GM12892 (cell line): Measurements from ENCODE around the gene RFX8.

ENCODE experiments used
- POLR2A ChIP-seq: IDR thresholded peaks from 2 replicates; pipeline ENCODE4 v1.6.1; 2011; ENCODE audit warnings: low read depth, low read length, control low read depth
- POLR2AphosphoS5 ChIP-seq: IDR thresholded peaks from 2 replicates; pipeline ENCODE4 v1.6.1; 2011; ENCODE audit warnings: low read depth, low read length, control low read depth
- TAF1 ChIP-seq: IDR thresholded peaks from 2 replicates; pipeline ENCODE4 v1.6.1; 2011; ENCODE audit warnings: low read depth, mild to moderate bottlenecking, control low read depth, low read length, borderline replicate concordance

DNA sequence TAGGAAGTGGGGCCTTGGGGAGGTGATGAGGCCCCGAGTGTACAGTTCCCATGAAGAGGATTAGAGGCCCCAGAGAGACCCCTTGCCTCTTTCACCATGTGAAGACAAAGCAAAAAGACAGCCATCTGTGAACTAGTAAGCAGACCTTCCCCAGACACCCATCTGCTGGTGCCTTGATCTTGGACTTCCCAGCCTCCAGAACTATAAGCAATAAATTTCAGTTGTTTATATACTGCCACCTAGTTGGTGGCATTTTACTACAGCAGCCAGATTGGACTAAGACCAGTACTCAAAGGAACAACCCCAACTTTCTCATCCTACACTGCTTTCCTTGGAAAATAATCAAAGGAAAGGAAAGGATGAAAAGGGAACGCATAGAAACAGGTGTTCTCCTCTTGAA is 59.7 kb downstream of the RFX8 start:
- TF ChIP-seq POLR2A (no peak), TAF1 (no peak), POLR2AphosphoS5 (no peak)
